Neural cell (in vitro differentiated cells): Measurements from ENCODE around the gene MIX23. TPM values are rescaled to one million over a fixed set of nuclear protein-coding genes. Genes with fewer than 3 reads are reported as not detected.

Experiments
- H2AFZ ChIP-seq: fragments of 200-600, 300-800 bp; sonication (generic), shearing (Covaris generic); 2 replicates; pipeline ENCODE4 v1.6.0; 2014; ENCODE audit warnings: low read depth, mild to moderate bottlenecking, antibody characterized with exemption, low read length, moderate library complexity
- H3F3A ChIP-seq: fragments of 200-600 bp; shearing (Covaris generic); 2 replicates; pipeline ENCODE4 v1.6.1; 2016; ENCODE audit warnings: mild to moderate bottlenecking, moderate library complexity, mixed read lengths, antibody characterized with exemption, low read length; ENCODE audit not compliant: insufficient read depth, poor library complexity, severe bottlenecking
- H3K27ac ChIP-seq: fragments of 200-600, 300-800 bp; sonication (generic), shearing (Covaris generic); 2 replicates; pipeline ENCODE4 v1.5.1; 2014; ENCODE audit warnings: mild to moderate bottlenecking, low read length, moderate library complexity
- H3K27me3 ChIP-seq: fragments of 300-800, 200-600 bp; sonication (generic), shearing (Covaris generic); 2 replicates; pipeline ENCODE4 v1.6.0; 2014; ENCODE audit warnings: mild to moderate bottlenecking, low read depth, low read length, moderate library complexity; ENCODE audit not compliant: insufficient read depth
- H3K36me3 ChIP-seq: fragments of 300-800, 200-600 bp; sonication (generic), shearing (Covaris generic); 2 replicates; pipeline ENCODE4 v1.5.1; 2014; ENCODE audit warnings: mild to moderate bottlenecking, antibody characterized with exemption, low read length, moderate library complexity; ENCODE audit not compliant: insufficient read depth
- H3K4me2 ChIP-seq: fragments of 300-800, 200-600 bp; sonication (generic), shearing (Covaris generic); 2 replicates; pipeline ENCODE4 v1.6.0; 2014; ENCODE audit warnings: mild to moderate bottlenecking, low read length
- H3K4me3 ChIP-seq: fragments of 300-800, 200-600 bp; sonication (generic), shearing (Covaris generic); 2 replicates; pipeline ENCODE4 v1.5.1; 2014; ENCODE audit warnings: mild to moderate bottlenecking, low read length, moderate library complexity
- H3K79me2 ChIP-seq: fragments of 200-600 bp; shearing (Covaris generic); replicated peaks from 2 replicates; pipeline ENCODE4 v1.6.0; 2014; ENCODE audit warnings: mild to moderate bottlenecking, low read length, moderate library complexity; ENCODE audit not compliant: insufficient read depth
- H3K9ac ChIP-seq: fragments of 300-800, 200-600 bp; sonication (generic), shearing (Covaris generic); 2 replicates; pipeline ENCODE4 v1.6.1; 2016; ENCODE audit warnings: mild to moderate bottlenecking, low read length, mixed read lengths
- H3K9me2 ChIP-seq: fragments of 200-600 bp; shearing (Covaris generic); 2 replicates; pipeline ENCODE4 v1.6.1; 2016; ENCODE audit warnings: mild to moderate bottlenecking, low read length, mixed read lengths; ENCODE audit not compliant: insufficient read depth
- H3K9me3 ChIP-seq: fragments of 200-600, 300-800 bp; sonication (generic), shearing (Covaris generic); 2 replicates; pipeline ENCODE4 v1.6.1; 2016; ENCODE audit warnings: mild to moderate bottlenecking, mixed run types, low read length, moderate library complexity, mixed read lengths
- H4K20me1 ChIP-seq: fragments of 200-600 bp; shearing (Covaris generic); 2 replicates; pipeline ENCODE4 v1.6.1; 2016; ENCODE audit warnings: mild to moderate bottlenecking, mixed run types; ENCODE audit not compliant: insufficient read depth
- EP300 ChIP-seq: fragments of 450-650 bp; conservative IDR thresholded peaks from 2 replicates; pipeline ENCODE4 v1.6.1; 2014; ENCODE audit warnings: antibody characterized with exemption, mild to moderate bottlenecking, moderate library complexity; ENCODE audit not compliant: poor library complexity, severe bottlenecking
- EZH2 ChIP-seq: fragments of 200-600, 300-800 bp; shearing (Covaris generic), sonication (generic); IDR thresholded peaks from 2 replicates; pipeline ENCODE4 v1.6.1; 2014; ENCODE audit warnings: antibody characterized with exemption, low read length, borderline replicate concordance, mild to moderate bottlenecking; ENCODE audit not compliant: insufficient read depth, poor library complexity, severe bottlenecking
- MXI1 ChIP-seq: fragments of 450-650 bp; conservative IDR thresholded peaks from 2 replicates; pipeline ENCODE4 v1.6.1; 2014; ENCODE audit warnings: antibody characterized with exemption, mild to moderate bottlenecking; ENCODE audit not compliant: poor library complexity, severe bottlenecking
- RAD21 ChIP-seq: fragments of 450-650 bp; conservative IDR thresholded peaks from 2 replicates; pipeline ENCODE4 v1.6.1; 2014; ENCODE audit warnings: antibody characterized with exemption, mild to moderate bottlenecking, moderate library complexity
- SMC3 ChIP-seq: fragments of 450-650 bp; conservative IDR thresholded peaks from 2 replicates; pipeline ENCODE4 v1.6.1; 2014; ENCODE audit warnings: antibody characterized with exemption, mild to moderate bottlenecking, moderate library complexity; ENCODE audit not compliant: poor library complexity
- TAF1 ChIP-seq: IDR thresholded peaks from 2 replicates; pipeline ENCODE4 v1.6.1; 2012; ENCODE audit warnings: low read depth
- polyA plus RNA-seq: library from polyadenylated mRNA; depleted of rRNA; stranded (reverse); fragments of >200 nt; gene quantifications from 2 replicates; pipeline ENCODE4 v1.2.3, GENCODE V29; 2014
- TF ChIP-seq, protein P1 (sequence below): IDR thresholded peaks from 2 replicates; pipeline ENCODE4 v1.6.1; 2012; ENCODE audit warnings: borderline replicate concordance

MIX23 gene
- polyA plus RNA-seq, 1 donor from 2014 or later: 87.3 TPM

DNA sequence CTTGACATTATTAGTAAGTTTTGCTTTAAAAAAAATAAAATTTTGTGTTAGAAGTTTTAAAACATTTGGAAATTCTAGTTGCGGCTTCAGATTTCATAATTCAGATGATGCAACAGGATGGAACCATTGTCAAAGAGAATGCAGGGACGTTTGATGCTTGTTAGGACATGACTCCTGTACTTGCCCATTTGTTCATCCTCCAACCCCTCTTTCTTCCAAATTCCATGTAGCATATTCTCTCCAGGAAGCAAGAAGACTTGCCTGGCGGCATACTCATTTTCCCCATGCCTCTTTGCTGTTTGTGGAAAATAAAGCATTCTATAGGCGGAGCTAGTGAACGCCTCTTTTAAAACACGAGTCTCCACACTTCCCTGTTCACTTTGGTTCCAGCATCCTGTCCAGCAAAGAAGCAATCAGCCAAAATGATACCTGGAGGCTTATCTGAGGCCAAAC lies 58.1 kb downstream of the MIX23 start, which contains the start of gene CSTA:
Gene CSTA, plus strand, starts transcription at position 378 of the 453 bp plus-strand sequence. Its CDS starts 45 bp downstream, at position 423.
- Histone ChIP-seq H3K9me3 (no peaks in the 10 kb centered on the region), H3K79me2 (no peaks in the 10 kb centered on the region), H4K20me1 (no peaks in the 10 kb centered on the region), H3K9ac (no peak within 1 kb of the TSS), H2AFZ (no peak within 1 kb of the TSS), H3K27ac (no peak within 1 kb of the TSS), H3F3A (no peaks in the 10 kb centered on the region), H3K4me2 (no peak within 1 kb of the TSS), H3K36me3 (no peaks in the 10 kb centered on the region), H3K9me2 (no peaks in the 10 kb centered on the region), H3K27me3 (no peaks in the 10 kb centered on the region), H3K4me3 (no peak within 1 kb of the TSS)
- TF ChIP-seq TAF1 (no peak), SMC3 (no peak)

DNA sequence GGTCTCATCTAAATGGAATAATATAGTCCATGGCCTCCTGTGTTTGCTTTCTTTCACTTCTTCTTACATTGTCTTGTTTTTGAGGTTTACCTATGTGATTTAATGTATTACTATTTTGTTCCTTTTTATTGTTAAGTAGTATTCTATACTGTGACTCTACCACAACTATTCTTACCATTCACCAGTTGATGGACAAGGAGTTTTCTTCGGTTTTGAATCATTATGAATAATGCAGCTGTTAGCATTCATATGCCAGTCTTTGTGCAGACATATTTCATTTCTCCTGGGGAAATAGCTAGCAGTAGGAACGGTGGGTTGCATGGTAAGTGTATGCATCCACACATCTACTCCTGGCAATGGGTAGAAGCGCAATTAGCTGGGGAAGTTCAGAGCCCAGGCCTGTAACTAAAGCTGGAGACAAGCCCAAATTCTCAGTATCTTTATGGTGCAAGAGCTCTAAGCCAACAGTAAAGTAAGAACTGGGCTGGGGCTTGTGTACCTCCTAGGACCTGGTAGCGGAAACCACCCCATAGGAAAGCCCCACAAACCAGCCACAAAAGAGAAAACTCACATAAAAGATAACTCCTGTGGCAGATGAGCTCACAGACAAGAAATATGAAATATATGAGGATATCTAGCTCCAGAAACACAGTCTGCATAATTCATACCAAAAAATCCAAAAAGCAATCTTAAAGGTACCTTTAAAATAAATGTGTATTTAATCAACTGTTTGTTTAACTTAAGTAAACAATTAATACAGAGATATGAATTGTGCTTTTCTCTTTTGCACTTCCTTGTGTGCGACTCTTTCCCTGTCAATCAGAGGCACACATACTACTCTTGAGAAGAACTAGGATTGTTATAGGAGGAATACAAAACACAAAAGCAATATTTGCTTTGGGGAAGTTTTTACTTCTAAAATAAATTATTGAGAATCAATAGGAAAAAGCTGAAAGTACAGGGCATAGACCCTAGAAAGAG lies 60.6 kb downstream of the MIX23 start:
- H3K27ac ChIP-seq: no peak overlapping the region
- H3K9ac ChIP-seq: no peak overlapping the region
- H3F3A ChIP-seq: no peaks in the 10 kb centered on the region
- no peak overlapping the region for H2AFZ ChIP-seq
- H4K20me1 ChIP-seq: no peaks in the 10 kb centered on the region
- TF ChIP-seq RAD21 (no peak), SMC3 (no peak), EZH2 (no peak), TAF1 (no peak), MXI1 (no peak), EP300 (no peak)
- no peaks in the 10 kb centered on the region for H3K36me3 ChIP-seq
- no peak overlapping the region for H3K4me3 ChIP-seq
- no peak overlapping the region for H3K4me2 ChIP-seq
- H3K79me2 ChIP-seq: no peaks in the 10 kb centered on the region
- no peaks in the 10 kb centered on the region for H3K9me2 ChIP-seq
- no peaks in the 10 kb centered on the region for H3K27me3 ChIP-seq
- H3K9me3 ChIP-seq: no peaks in the 10 kb centered on the region

DNA sequence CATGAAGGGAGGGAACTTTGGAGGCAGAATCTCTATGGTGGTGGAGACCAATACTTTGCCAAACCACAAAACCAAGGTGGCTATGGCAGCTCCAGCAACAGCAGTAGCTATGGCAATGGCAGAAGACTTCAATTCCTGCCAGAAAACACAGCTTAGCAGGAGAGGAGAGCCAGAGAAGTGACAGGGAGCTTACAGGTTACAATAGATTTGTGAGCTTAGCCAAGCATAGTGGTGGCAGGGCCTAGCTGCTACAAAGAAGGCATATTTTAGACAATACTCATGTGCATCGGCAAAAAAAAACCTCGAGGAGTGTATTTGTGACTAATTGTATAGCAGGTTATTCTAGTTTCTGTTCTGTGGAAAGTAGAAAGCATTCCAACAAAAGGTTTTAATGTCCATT lies 64.4 kb downstream of the MIX23 start:
- no peaks in the 10 kb centered on the region for H3K9me3 ChIP-seq
- no peaks in the 10 kb centered on the region for H3F3A ChIP-seq
- no peaks in the 10 kb centered on the region for H3K27me3 ChIP-seq
- H2AFZ ChIP-seq: no peak overlapping the region
- H3K9ac ChIP-seq: no peak overlapping the region
- no peak overlapping the region for H3K4me2 ChIP-seq
- H3K9me2 ChIP-seq: no peaks in the 10 kb centered on the region
- no peaks in the 10 kb centered on the region for H3K79me2 ChIP-seq
- no peaks in the 10 kb centered on the region for H3K36me3 ChIP-seq
- TF ChIP-seq TAF1 (no peak), RAD21 (no peak)
- TF ChIP-seq, protein P1, sequence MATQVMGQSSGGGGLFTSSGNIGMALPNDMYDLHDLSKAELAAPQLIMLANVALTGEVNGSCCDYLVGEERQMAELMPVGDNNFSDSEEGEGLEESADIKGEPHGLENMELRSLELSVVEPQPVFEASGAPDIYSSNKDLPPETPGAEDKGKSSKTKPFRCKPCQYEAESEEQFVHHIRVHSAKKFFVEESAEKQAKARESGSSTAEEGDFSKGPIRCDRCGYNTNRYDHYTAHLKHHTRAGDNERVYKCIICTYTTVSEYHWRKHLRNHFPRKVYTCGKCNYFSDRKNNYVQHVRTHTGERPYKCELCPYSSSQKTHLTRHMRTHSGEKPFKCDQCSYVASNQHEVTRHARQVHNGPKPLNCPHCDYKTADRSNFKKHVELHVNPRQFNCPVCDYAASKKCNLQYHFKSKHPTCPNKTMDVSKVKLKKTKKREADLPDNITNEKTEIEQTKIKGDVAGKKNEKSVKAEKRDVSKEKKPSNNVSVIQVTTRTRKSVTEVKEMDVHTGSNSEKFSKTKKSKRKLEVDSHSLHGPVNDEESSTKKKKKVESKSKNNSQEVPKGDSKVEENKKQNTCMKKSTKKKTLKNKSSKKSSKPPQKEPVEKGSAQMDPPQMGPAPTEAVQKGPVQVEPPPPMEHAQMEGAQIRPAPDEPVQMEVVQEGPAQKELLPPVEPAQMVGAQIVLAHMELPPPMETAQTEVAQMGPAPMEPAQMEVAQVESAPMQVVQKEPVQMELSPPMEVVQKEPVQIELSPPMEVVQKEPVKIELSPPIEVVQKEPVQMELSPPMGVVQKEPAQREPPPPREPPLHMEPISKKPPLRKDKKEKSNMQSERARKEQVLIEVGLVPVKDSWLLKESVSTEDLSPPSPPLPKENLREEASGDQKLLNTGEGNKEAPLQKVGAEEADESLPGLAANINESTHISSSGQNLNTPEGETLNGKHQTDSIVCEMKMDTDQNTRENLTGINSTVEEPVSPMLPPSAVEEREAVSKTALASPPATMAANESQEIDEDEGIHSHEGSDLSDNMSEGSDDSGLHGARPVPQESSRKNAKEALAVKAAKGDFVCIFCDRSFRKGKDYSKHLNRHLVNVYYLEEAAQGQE: no peak
- no peak overlapping the region for H3K4me3 ChIP-seq
- H4K20me1 ChIP-seq: no peaks in the 10 kb centered on the region
- H3K27ac ChIP-seq: no peak overlapping the region
